Breast epithelium (tissue), 3 donors: ENCODE measurements around the gene CAMTA1.

Source experiments
- CTCF ChIP-seq, 3 donors: fragments of 450-650 bp; IDR thresholded peaks; one replicate each; pipeline ENCODE4 v1.5.1; 2016 to 2017; ENCODE audit warnings: antibody characterized with exemption in 3 of 3, mild to moderate bottlenecking in 3 of 3, moderate library complexity in 3 of 3
- POLR2AphosphoS5 ChIP-seq, 3 donors: sonication (generic); formaldehyde crosslinking; IDR thresholded peaks; one replicate each; pipeline ENCODE4 v1.6.1; 2017; ENCODE audit warnings: antibody characterized with exemption in 3 of 3

GRCh38 chr1:7438396-7438785 lies 653.1 kb downstream of the CAMTA1 start:
- TF ChIP-seq CTCF (IDR thresholded peaks at IDR 0.05) (no peak), POLR2AphosphoS5 (IDR thresholded peaks at IDR 0.05) (no peak)
